Stomach (tissue), 4 donors: ENCODE data around the gene MYL5.

Source experiments
- POLR2A ChIP-seq, 4 donors: fragments of 450-650 bp; IDR thresholded peaks; one replicate each; pipeline ENCODE4 v1.6.1; 2016; ENCODE audit warnings: antibody characterized with exemption in 4 of 4, control low read depth in 2 of 4, mild to moderate bottlenecking in 1 of 4, moderate library complexity in 1 of 4
- POLR2AphosphoS5 ChIP-seq, 3 donors: sonication (generic); formaldehyde crosslinking; IDR thresholded peaks; one replicate each; pipeline ENCODE4 v1.6.1; 2016; ENCODE audit warnings: antibody characterized with exemption in 3 of 3
- TF ChIP-seq, protein P1 (sequence below), 7 experiments: fragments of 450-650 bp in 4 of 7; fragments of 200-600 bp in 3 of 7; sonication (generic) in 3 of 7; IDR thresholded peaks; one replicate each; pipeline ENCODE4 v1.5.1; 2016 to 2019; ENCODE audit warnings: antibody characterized with exemption in 7 of 7, control low read depth in 2 of 7, mild to moderate bottlenecking in 1 of 7

DNA sequence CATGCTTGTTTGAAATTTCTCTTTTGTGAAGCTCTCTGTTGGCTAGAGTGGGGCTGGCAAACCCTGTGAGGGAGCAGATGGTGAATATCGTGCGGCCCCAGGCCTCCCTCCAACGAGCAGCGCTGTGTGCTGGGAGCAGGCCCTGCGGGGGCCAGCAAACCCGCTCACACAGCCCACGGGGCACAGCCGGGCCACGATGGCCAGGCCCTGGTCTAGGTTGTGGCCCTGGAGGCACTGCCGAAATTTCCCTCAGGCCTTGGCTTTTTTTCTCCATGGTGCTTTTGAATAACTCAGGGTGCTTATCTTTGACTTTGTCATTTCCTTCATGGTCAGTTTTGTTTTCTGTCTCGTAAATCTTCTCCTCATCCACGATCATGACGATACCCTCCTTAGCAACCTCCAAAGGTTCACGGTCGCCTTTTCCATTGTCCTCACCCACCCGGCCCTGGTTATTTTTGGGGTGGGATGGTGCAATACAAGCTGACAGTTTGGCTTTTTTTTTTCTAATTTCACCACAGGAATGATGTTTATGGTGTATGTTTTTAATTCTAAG lies 52.0 kb downstream of the MYL5 start:
- TF ChIP-seq POLR2A (IDR thresholded peaks at IDR 0.05) (no peak), POLR2AphosphoS5 (IDR thresholded peaks at IDR 0.05) (no peak)
- TF ChIP-seq, protein P1, sequence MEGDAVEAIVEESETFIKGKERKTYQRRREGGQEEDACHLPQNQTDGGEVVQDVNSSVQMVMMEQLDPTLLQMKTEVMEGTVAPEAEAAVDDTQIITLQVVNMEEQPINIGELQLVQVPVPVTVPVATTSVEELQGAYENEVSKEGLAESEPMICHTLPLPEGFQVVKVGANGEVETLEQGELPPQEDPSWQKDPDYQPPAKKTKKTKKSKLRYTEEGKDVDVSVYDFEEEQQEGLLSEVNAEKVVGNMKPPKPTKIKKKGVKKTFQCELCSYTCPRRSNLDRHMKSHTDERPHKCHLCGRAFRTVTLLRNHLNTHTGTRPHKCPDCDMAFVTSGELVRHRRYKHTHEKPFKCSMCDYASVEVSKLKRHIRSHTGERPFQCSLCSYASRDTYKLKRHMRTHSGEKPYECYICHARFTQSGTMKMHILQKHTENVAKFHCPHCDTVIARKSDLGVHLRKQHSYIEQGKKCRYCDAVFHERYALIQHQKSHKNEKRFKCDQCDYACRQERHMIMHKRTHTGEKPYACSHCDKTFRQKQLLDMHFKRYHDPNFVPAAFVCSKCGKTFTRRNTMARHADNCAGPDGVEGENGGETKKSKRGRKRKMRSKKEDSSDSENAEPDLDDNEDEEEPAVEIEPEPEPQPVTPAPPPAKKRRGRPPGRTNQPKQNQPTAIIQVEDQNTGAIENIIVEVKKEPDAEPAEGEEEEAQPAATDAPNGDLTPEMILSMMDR (IDR thresholded peaks at IDR 0.05) = no peak
